Stimulated activated naive CD8-positive, alpha-beta T cell treated with anti-CD3 and anti-CD28 coated beads, Interleukin-15, Interleukin-2, amounts not matched to agents 100 ng/mL and 50 ng/mL, for 24 hours (primary cell): ENCODE measurements around the gene ENPP3.
"Not testable (repeated sequence)": the region's sequence is repeated elsewhere in the genome, so short reads cannot be mapped to it uniquely, and the experiment has no call there.

Experiments
- H3K27ac Mint-ChIP-seq: one replicate; pipeline ENCODE4 v1.8.0; 2021; ENCODE audit warnings: mild to moderate bottlenecking, mixed read lengths
- H3K27me3 Mint-ChIP-seq: one replicate; pipeline ENCODE4 v1.8.0; 2021; ENCODE audit warnings: mixed read lengths
- H3K36me3 Mint-ChIP-seq: one replicate; pipeline ENCODE4 v1.8.0; 2021; ENCODE audit warnings: low read depth, mixed read lengths
- H3K4me1 Mint-ChIP-seq: one replicate; pipeline ENCODE4 v1.8.0; 2021; ENCODE audit warnings: low read depth, mixed read lengths
- H3K4me3 Mint-ChIP-seq: one replicate; pipeline ENCODE4 v1.8.0; 2021; ENCODE audit warnings: mild to moderate bottlenecking, mixed read lengths
- H3K9me3 Mint-ChIP-seq: one replicate; pipeline ENCODE4 v1.8.0; 2021; ENCODE audit warnings: mixed read lengths

ENPP3 gene

GRCh38 chr6:131688286-131688685 lies 51.2 kb downstream of the ENPP3 start:
- H3K36me3 Mint-ChIP-seq, result no peaks in the 10 kb centered on the region
- peak overlapping the region; percentile 3 for H3K4me3 Mint-ChIP-seq
- peaks cover 51% of the 10 kb centered on the region for H3K4me1 Mint-ChIP-seq
- H3K27ac Mint-ChIP-seq, result peak overlapping the region; percentile 33
- no peaks in the 10 kb centered on the region for H3K27me3 Mint-ChIP-seq
- no peaks in the 10 kb centered on the region for H3K9me3 Mint-ChIP-seq

- H3K4me3 Mint-ChIP-seq, result no peak overlapping the region
- H3K27me3 Mint-ChIP-seq, result no peaks in the 10 kb centered on the region
- H3K9me3 Mint-ChIP-seq, result no peaks in the 10 kb centered on the region
- H3K4me1 Mint-ChIP-seq, result peaks cover 28% of the 10 kb centered on the region
- no peaks in the 10 kb centered on the region for H3K36me3 Mint-ChIP-seq
- H3K27ac Mint-ChIP-seq, result no peak overlapping the region
Measured at GRCh38 chr6:131692031-131692430, 54.9 kb downstream of the ENPP3 start.

GRCh38 chr6:131692589-131692988 lies 55.5 kb downstream of the ENPP3 start:
- H3K27me3 Mint-ChIP-seq, result no peaks in the 10 kb centered on the region
- H3K27ac Mint-ChIP-seq, result no peak overlapping the region
- no peak overlapping the region for H3K4me3 Mint-ChIP-seq
- H3K36me3 Mint-ChIP-seq, result no peaks in the 10 kb centered on the region
- no peaks in the 10 kb centered on the region for H3K9me3 Mint-ChIP-seq
- peaks cover 22% of the 10 kb centered on the region for H3K4me1 Mint-ChIP-seq

GRCh38 chr6:131693384-131693783 lies 56.3 kb downstream of the ENPP3 start:
- Mint-ChIP-seq H3K4me1 (peaks cover 14% of the 10 kb centered on the region), H3K27ac (no peak overlapping the region)

GRCh38 chr6:131694832-131695426 lies 57.8 kb downstream of the ENPP3 start:
- Mint-ChIP-seq H3K9me3 (no peaks in the 10 kb centered on the region), H3K27ac (no peak overlapping the region)

More at GRCh38 chr6:131693384-131693783, 56.3 kb downstream of the ENPP3 start:
- no peaks in the 10 kb centered on the region for H3K9me3 Mint-ChIP-seq
- no peak overlapping the region for H3K4me3 Mint-ChIP-seq
- H3K36me3 Mint-ChIP-seq, result no peaks in the 10 kb centered on the region
- H3K27me3 Mint-ChIP-seq, result no peaks in the 10 kb centered on the region

GRCh38 chr6:131696956-131697355 lies 59.9 kb downstream of the ENPP3 start:
- no peaks in the 10 kb centered on the region for H3K9me3 Mint-ChIP-seq
- no peaks in the 10 kb centered on the region for H3K27me3 Mint-ChIP-seq
- H3K4me1 Mint-ChIP-seq, result no peaks in the 10 kb centered on the region
- H3K27ac Mint-ChIP-seq, result no peak overlapping the region
- no peaks in the 10 kb centered on the region for H3K36me3 Mint-ChIP-seq
- no peak overlapping the region for H3K4me3 Mint-ChIP-seq

More at GRCh38 chr6:131694832-131695426, 57.8 kb downstream of the ENPP3 start:
- H3K4me3 Mint-ChIP-seq, result no peak overlapping the region
- H3K36me3 Mint-ChIP-seq, result no peaks in the 10 kb centered on the region
- peaks cover 2% of the 10 kb centered on the region for H3K4me1 Mint-ChIP-seq
- no peaks in the 10 kb centered on the region for H3K27me3 Mint-ChIP-seq

GRCh38 chr6:131700851-131701250 lies 63.7 kb downstream of the ENPP3 start:
- not testable (repeated sequence) for H3K9me3 Mint-ChIP-seq, H3K4me3 Mint-ChIP-seq, H3K4me1 Mint-ChIP-seq, H3K36me3 Mint-ChIP-seq, H3K27ac Mint-ChIP-seq, H3K27me3 Mint-ChIP-seq

GRCh38 chr6:131703905-131704304 lies 66.8 kb downstream of the ENPP3 start:
- not testable (repeated sequence) for H3K4me3 Mint-ChIP-seq, H3K4me1 Mint-ChIP-seq, H3K9me3 Mint-ChIP-seq, H3K27me3 Mint-ChIP-seq, H3K36me3 Mint-ChIP-seq, H3K27ac Mint-ChIP-seq

GRCh38 chr6:131710917-131711316 lies 73.8 kb downstream of the ENPP3 start, which contains the start of gene CTAGE9:
CTAGE9 (minus strand) TSS chr6:131711017; CDS start chr6:131711017, 0 bp downstream.
- H3K4me3 Mint-ChIP-seq, H3K4me1 Mint-ChIP-seq, H3K9me3 Mint-ChIP-seq, H3K27ac Mint-ChIP-seq, H3K36me3 Mint-ChIP-seq, H3K27me3 Mint-ChIP-seq: not testable (repeated sequence)

- H3K27ac Mint-ChIP-seq, H3K27me3 Mint-ChIP-seq, H3K4me1 Mint-ChIP-seq, H3K36me3 Mint-ChIP-seq, H3K9me3 Mint-ChIP-seq, H3K4me3 Mint-ChIP-seq: not testable (repeated sequence)
Measured at GRCh38 chr6:131715567-131715966, 78.5 kb downstream of the ENPP3 start.

- Mint-ChIP-seq H3K27ac (no peak overlapping the region), H3K4me3 (no peak overlapping the region), H3K36me3 (no peaks in the 10 kb centered on the region), H3K27me3 (peaks cover 4% of the 10 kb centered on the region), H3K4me1 (no peaks in the 10 kb centered on the region), H3K9me3 (no peaks in the 10 kb centered on the region)
Measured at GRCh38 chr6:131717836-131718542, 80.9 kb downstream of the ENPP3 start.

- H3K36me3 Mint-ChIP-seq, result no peaks in the 10 kb centered on the region
- no peak overlapping the region for H3K27ac Mint-ChIP-seq
- H3K27me3 Mint-ChIP-seq, result peaks cover under 1% of the 10 kb centered on the region
- H3K4me3 Mint-ChIP-seq, result no peak overlapping the region
- H3K9me3 Mint-ChIP-seq, result no peaks in the 10 kb centered on the region
- H3K4me1 Mint-ChIP-seq, result no peaks in the 10 kb centered on the region
Measured at GRCh38 chr6:131721161-131721560, 84.1 kb downstream of the ENPP3 start.

- Mint-ChIP-seq H3K9me3 (no peaks in the 10 kb centered on the region), H3K36me3 (no peaks in the 10 kb centered on the region), H3K27ac (no peak overlapping the region), H3K27me3 (no peaks in the 10 kb centered on the region), H3K4me1 (no peaks in the 10 kb centered on the region), H3K4me3 (no peak overlapping the region)
Measured at GRCh38 chr6:131724114-131724513, 87.0 kb downstream of the ENPP3 start.

GRCh38 chr6:131727467-131727866 lies 90.4 kb downstream of the ENPP3 start:
- Mint-ChIP-seq H3K4me3 (no peak overlapping the region), H3K4me1 (no peaks in the 10 kb centered on the region), H3K9me3 (no peaks in the 10 kb centered on the region), H3K27me3 (peaks cover 4% of the 10 kb centered on the region), H3K36me3 (no peaks in the 10 kb centered on the region), H3K27ac (no peak overlapping the region)

GRCh38 chr6:131727868-131728267 lies 90.8 kb downstream of the ENPP3 start:
- Mint-ChIP-seq H3K4me1 (no peaks in the 10 kb centered on the region), H3K27me3 (peaks cover 4% of the 10 kb centered on the region), H3K27ac (no peak overlapping the region), H3K36me3 (no peaks in the 10 kb centered on the region), H3K4me3 (no peak overlapping the region), H3K9me3 (no peaks in the 10 kb centered on the region)
